WTC11 (cell line): ENCODE measurements around the gene ITGAE. TPM values are rescaled to one million over a fixed set of nuclear protein-coding genes. Genes with fewer than 3 reads are reported as not detected.

ENCODE experiments used
- ATAC-seq: fragments of 200-7000 bp; cut with Tn5 transposase; 2 replicates; pipeline ENCODE4 v1.10.0; 2021; ENCODE audit warnings: mild to moderate bottlenecking, moderate library complexity
- CTCF ChIA-PET: fragments of 300-600 bp; sonication (Branson Sonifier 250); formaldehyde crosslinking; loops from one replicate; lab custom pipeline; 2021; ENCODE audit warnings: antibody characterized with exemption; lab: Charles Lee
- POLR2A ChIA-PET: fragments of 350-600 bp; sonication (Branson Sonifier 250); formaldehyde crosslinking; loops from one replicate; lab custom pipeline; 2021; ENCODE audit warnings: antibody characterized with exemption; lab: Charles Lee
- DNase-seq: peaks from one replicate; pipeline ENCODE4 v3.0.0; 2021; ENCODE audit warnings: low spot score
- H3K27ac Mint-ChIP-seq: 2 replicates; pipeline ENCODE4 v1.8.0; 2021; ENCODE audit warnings: mixed read lengths
- H3K27me3 Mint-ChIP-seq: 2 replicates; pipeline ENCODE4 v1.8.0; 2021; ENCODE audit warnings: low read depth, mild to moderate bottlenecking, moderate library complexity, mixed read lengths
- H3K36me3 Mint-ChIP-seq: 2 replicates; pipeline ENCODE4 v1.8.0; 2021; ENCODE audit warnings: mixed read lengths
- H3K4me1 Mint-ChIP-seq: 2 replicates; pipeline ENCODE4 v1.8.0; 2022; ENCODE audit warnings: mixed read lengths
- H3K4me3 Mint-ChIP-seq: 2 replicates; pipeline ENCODE4 v1.8.0; 2021; ENCODE audit warnings: mild to moderate bottlenecking, moderate library complexity, mixed read lengths
- H3K9me3 Mint-ChIP-seq: 2 replicates; pipeline ENCODE4 v1.8.0; 2021; ENCODE audit warnings: mixed read lengths
- ATF1 ChIP-seq: sonication (generic); formaldehyde crosslinking; IDR thresholded peaks from 2 replicates; pipeline ENCODE4 v1.8.1; 2023; ENCODE audit warnings: mild to moderate bottlenecking, moderate library complexity, missing genetic modification reagents
- ATF2 ChIP-seq: sonication (generic); formaldehyde crosslinking; IDR thresholded peaks from 2 replicates; pipeline ENCODE4 v1.8.1; 2022; ENCODE audit warnings: low read depth, missing genetic modification reagents, borderline replicate concordance
- CREM ChIP-seq: sonication (generic); formaldehyde crosslinking; IDR thresholded peaks from 2 replicates; pipeline ENCODE4 v1.8.1; 2022; ENCODE audit warnings: mild to moderate bottlenecking, missing genetic modification reagents, moderate library complexity
- CTCF ChIP-seq: fragments of 200-600 bp; IDR thresholded peaks from 2 replicates; pipeline ENCODE4 v1.8.0; 2022; ENCODE audit warnings: antibody characterized with exemption
- KAT7 ChIP-seq: sonication (generic); formaldehyde crosslinking; IDR thresholded peaks from 2 replicates; pipeline ENCODE4 v1.8.1; 2023; ENCODE audit warnings: missing genetic modification reagents, mild to moderate bottlenecking, borderline replicate concordance
- MXD4 ChIP-seq: fragments of 250-450 bp; sonication (Bioruptor Pico); IDR thresholded peaks from 2 replicates; pipeline ENCODE4 v1.8.0; 2021; ENCODE audit warnings: mild to moderate bottlenecking, moderate library complexity, borderline replicate concordance
- NR3C1 ChIP-seq: sonication (generic); formaldehyde crosslinking; conservative IDR thresholded peaks from 2 replicates; pipeline ENCODE4 v1.8.1; 2023; ENCODE audit warnings: low read depth, mild to moderate bottlenecking, missing genetic modification reagents
- RELA ChIP-seq: sonication (generic); formaldehyde crosslinking; IDR thresholded peaks from 2 replicates; pipeline ENCODE4 v1.8.1; 2022; ENCODE audit warnings: missing genetic modification reagents, mild to moderate bottlenecking, borderline replicate concordance
- SOX15 ChIP-seq: fragments of 250-450 bp; sonication (Bioruptor Pico); IDR thresholded peaks from 2 replicates; pipeline ENCODE4 v1.9.0; 2021; ENCODE audit warnings: mild to moderate bottlenecking
- TCF7 ChIP-seq: sonication (generic); formaldehyde crosslinking; IDR thresholded peaks from 2 replicates; pipeline ENCODE4 v1.8.0; 2022; ENCODE audit warnings: mild to moderate bottlenecking, low read depth, missing genetic modification reagents, moderate library complexity
- TEAD1 ChIP-seq: sonication (generic); formaldehyde crosslinking; IDR thresholded peaks from 2 replicates; pipeline ENCODE4 v1.8.0; 2022; ENCODE audit warnings: mild to moderate bottlenecking, missing genetic modification reagents
- TP53 ChIP-seq: sonication (generic); formaldehyde crosslinking; IDR thresholded peaks from 2 replicates; pipeline ENCODE4 v1.8.1; 2023; ENCODE audit warnings: mild to moderate bottlenecking, missing genetic modification reagents
- ZBTB21 ChIP-seq: sonication (generic); formaldehyde crosslinking; IDR thresholded peaks from 2 replicates; pipeline ENCODE4 v1.8.1; 2023; ENCODE audit warnings: mild to moderate bottlenecking, missing genetic modification reagents, borderline replicate concordance
- ZNF219 ChIP-seq: sonication (generic); formaldehyde crosslinking; IDR thresholded peaks from 2 replicates; pipeline ENCODE4 v1.8.0; 2023; ENCODE audit warnings: missing genetic modification reagents, mild to moderate bottlenecking, borderline replicate concordance
- ZNF232 ChIP-seq: sonication (generic); formaldehyde crosslinking; IDR thresholded peaks from 2 replicates; pipeline ENCODE4 v1.8.0; 2022; ENCODE audit warnings: mild to moderate bottlenecking, missing genetic modification reagents
- ZNF396 ChIP-seq: fragments of 250-450 bp; sonication (Bioruptor Pico); IDR thresholded peaks from 2 replicates; pipeline ENCODE4 v1.8.0; 2021; ENCODE audit warnings: mild to moderate bottlenecking, moderate library complexity, borderline replicate concordance
- ZNF423 ChIP-seq: fragments of 250-450 bp; sonication (Bioruptor Pico); IDR thresholded peaks from 2 replicates; pipeline ENCODE4 v2.1.2; 2022; ENCODE audit warnings: mild to moderate bottlenecking, moderate library complexity
- ZNF425 ChIP-seq: fragments of 250-450 bp; sonication (Bioruptor Pico); conservative IDR thresholded peaks from 2 replicates; pipeline ENCODE4 v1.9.0; 2021; ENCODE audit warnings: mild to moderate bottlenecking
- ZNF671 ChIP-seq: fragments of 250-450 bp; sonication (Bioruptor Pico); IDR thresholded peaks from 2 replicates; pipeline ENCODE4 v1.8.0; 2021; ENCODE audit warnings: mild to moderate bottlenecking
- total RNA-seq: library from RNA; stranded (reverse); gene quantifications from 3 replicates; pipeline ENCODE4 v1.2.3, GENCODE V29; 2021
- TF ChIP-seq, protein P1 (sequence below): sonication (generic); formaldehyde crosslinking; IDR thresholded peaks from 2 replicates; pipeline ENCODE4 v1.8.1; 2023; ENCODE audit warnings: mild to moderate bottlenecking, missing genetic modification reagents
- TF ChIP-seq, protein P2 (sequence below): sonication (generic); formaldehyde crosslinking; IDR thresholded peaks from 2 replicates; pipeline ENCODE4 v1.8.0; 2023; ENCODE audit warnings: missing genetic modification reagents, mild to moderate bottlenecking, borderline replicate concordance

The ITGAE gene
- total RNA-seq, 1 experiment from 2014 or later: 19.5 TPM

GRCh38 chr17:3843935-3844516 lies 43.0 kb upstream of the ITGAE start:
- Mint-ChIP-seq H3K27me3 (no peaks in the 10 kb centered on the region), H3K27ac (peak overlapping the region; percentile 92), H3K9me3 (no peaks in the 10 kb centered on the region), H3K36me3 (peaks cover 32% of the 10 kb centered on the region)
- TF ChIP-seq ATF2 (CRISPR knock-in tag) (no peak), CTCF (peak; percentile 36; the same call in 1 of the 2 replicates)
- TF ChIP-seq, all 79 proteins: peak for 1
- ChIA-PET CTCF (interaction anchor here (0.6 to 5.5 kb wide), 38 partner anchors 14 to 1012 kb away, joined by 3 to 73 read pairs (median 4); partner anchors contain the start of genes ATP2A3, CAMKK1, CYB5D2 and HASPIN), POLR2A (no interaction called here)
- Mint-ChIP-seq H3K4me1 (peaks cover 18% of the 10 kb centered on the region), H3K4me3 (peak overlapping the region; percentile 93)
- ATAC-seq (peak; percentile 29), DNase-seq (peak; percentile 67)

GRCh38 chr17:3838206-3838605 lies 37.2 kb upstream of the ITGAE start:
- DNase-seq (no peak), ATAC-seq (no peak)
- POLR2A ChIA-PET: interaction anchor here (1.2 kb wide), 1 partner anchor 8 kb away, joined by 4 read pairs; the partner anchor contains the start of gene NCBP3
- no peaks in the 10 kb centered on the region for H3K27me3 Mint-ChIP-seq
- no peaks in the 10 kb centered on the region for H3K4me1 Mint-ChIP-seq
- CTCF ChIA-PET: interaction anchor here (1.2 to 2.3 kb wide), 3 partner anchors 11 to 155 kb away, joined by 5 to 13 read pairs (median 7); no protein-coding TSS in a partner anchor
- H3K27ac Mint-ChIP-seq: peak overlapping the region; percentile 63; the same call in 1 of the 2 replicates
- TF ChIP-seq ZNF219: no peak
- no peak for TF ChIP-seq TCF7 (CRISPR knock-in tag)
- no peak for TF ChIP-seq TP53 (CRISPR knock-in tag)
- TF ChIP-seq CREM (CRISPR knock-in tag): no peak
- no peak for TF ChIP-seq SOX15 (CRISPR knock-in tag)
- no peak for TF ChIP-seq KAT7 (CRISPR knock-in tag)
- no peak for TF ChIP-seq ATF1 (CRISPR knock-in tag)
- TF ChIP-seq NR3C1 (CRISPR knock-in tag): no peak
- TF ChIP-seq ZBTB21 (CRISPR knock-in tag): no peak
- no peak for TF ChIP-seq ZNF423 (CRISPR knock-in tag)
- TF ChIP-seq, protein P1, sequence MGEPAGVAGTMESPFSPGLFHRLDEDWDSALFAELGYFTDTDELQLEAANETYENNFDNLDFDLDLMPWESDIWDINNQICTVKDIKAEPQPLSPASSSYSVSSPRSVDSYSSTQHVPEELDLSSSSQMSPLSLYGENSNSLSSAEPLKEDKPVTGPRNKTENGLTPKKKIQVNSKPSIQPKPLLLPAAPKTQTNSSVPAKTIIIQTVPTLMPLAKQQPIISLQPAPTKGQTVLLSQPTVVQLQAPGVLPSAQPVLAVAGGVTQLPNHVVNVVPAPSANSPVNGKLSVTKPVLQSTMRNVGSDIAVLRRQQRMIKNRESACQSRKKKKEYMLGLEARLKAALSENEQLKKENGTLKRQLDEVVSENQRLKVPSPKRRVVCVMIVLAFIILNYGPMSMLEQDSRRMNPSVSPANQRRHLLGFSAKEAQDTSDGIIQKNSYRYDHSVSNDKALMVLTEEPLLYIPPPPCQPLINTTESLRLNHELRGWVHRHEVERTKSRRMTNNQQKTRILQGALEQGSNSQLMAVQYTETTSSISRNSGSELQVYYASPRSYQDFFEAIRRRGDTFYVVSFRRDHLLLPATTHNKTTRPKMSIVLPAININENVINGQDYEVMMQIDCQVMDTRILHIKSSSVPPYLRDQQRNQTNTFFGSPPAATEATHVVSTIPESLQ (CRISPR knock-in tag): no peak
- no peak for TF ChIP-seq TEAD1
- TF ChIP-seq RELA (CRISPR knock-in tag): no peak
- TF ChIP-seq ZNF671: no peak
- TF ChIP-seq MXD4: no peak
- TF ChIP-seq ZNF425 (CRISPR knock-in tag): no peak
- TF ChIP-seq ZNF232 (CRISPR knock-in tag): no peak
- no peak for TF ChIP-seq ZNF396 (CRISPR knock-in tag)
- TF ChIP-seq, protein P2, sequence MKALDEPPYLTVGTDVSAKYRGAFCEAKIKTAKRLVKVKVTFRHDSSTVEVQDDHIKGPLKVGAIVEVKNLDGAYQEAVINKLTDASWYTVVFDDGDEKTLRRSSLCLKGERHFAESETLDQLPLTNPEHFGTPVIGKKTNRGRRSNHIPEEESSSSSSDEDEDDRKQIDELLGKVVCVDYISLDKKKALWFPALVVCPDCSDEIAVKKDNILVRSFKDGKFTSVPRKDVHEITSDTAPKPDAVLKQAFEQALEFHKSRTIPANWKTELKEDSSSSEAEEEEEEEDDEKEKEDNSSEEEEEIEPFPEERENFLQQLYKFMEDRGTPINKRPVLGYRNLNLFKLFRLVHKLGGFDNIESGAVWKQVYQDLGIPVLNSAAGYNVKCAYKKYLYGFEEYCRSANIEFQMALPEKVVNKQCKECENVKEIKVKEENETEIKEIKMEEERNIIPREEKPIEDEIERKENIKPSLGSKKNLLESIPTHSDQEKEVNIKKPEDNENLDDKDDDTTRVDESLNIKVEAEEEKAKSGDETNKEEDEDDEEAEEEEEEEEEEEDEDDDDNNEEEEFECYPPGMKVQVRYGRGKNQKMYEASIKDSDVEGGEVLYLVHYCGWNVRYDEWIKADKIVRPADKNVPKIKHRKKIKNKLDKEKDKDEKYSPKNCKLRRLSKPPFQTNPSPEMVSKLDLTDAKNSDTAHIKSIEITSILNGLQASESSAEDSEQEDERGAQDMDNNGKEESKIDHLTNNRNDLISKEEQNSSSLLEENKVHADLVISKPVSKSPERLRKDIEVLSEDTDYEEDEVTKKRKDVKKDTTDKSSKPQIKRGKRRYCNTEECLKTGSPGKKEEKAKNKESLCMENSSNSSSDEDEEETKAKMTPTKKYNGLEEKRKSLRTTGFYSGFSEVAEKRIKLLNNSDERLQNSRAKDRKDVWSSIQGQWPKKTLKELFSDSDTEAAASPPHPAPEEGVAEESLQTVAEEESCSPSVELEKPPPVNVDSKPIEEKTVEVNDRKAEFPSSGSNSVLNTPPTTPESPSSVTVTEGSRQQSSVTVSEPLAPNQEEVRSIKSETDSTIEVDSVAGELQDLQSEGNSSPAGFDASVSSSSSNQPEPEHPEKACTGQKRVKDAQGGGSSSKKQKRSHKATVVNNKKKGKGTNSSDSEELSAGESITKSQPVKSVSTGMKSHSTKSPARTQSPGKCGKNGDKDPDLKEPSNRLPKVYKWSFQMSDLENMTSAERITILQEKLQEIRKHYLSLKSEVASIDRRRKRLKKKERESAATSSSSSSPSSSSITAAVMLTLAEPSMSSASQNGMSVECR (CRISPR knock-in tag): no peak
- peaks cover 58% of the 10 kb centered on the region for H3K36me3 Mint-ChIP-seq
- no peak overlapping the region for H3K4me3 Mint-ChIP-seq
- no peaks in the 10 kb centered on the region for H3K9me3 Mint-ChIP-seq
